GM13976 (cell line): Measurements from ENCODE around the gene ARMC6.
A peak's percentile ranks its signal among the peaks of the same experiment; 100 is the strongest.

ENCODE experiments used
- DNase-seq: peaks from one replicate; pipeline ENCODE4 v3.0.0; 2012; ENCODE audit warnings: low spot score
- in situ Hi-C: fragments of 300-500 bp; cut with MboI; formaldehyde crosslinking; loops from one replicate; pipeline ENCODE4 v1.12.0; 2022; ENCODE audit warnings: low sequenced_read_pairs, mixed read lengths, inconsistent platforms; ENCODE audit not compliant: unreplicated experiment
- TF ChIP-seq, protein P1 (sequence below): IDR thresholded peaks from 2 replicates; pipeline ENCODE4 v1.5.1; 2012; ENCODE audit warnings: borderline replicate concordance, mild to moderate bottlenecking; ENCODE audit not compliant: insufficient read depth; ENCODE audit errors: extremely low read depth, missing control alignments, control extremely low read depth

The ARMC6 gene

GRCh38 chr19:19027228-19027627 is 6.2 kb upstream of the ARMC6 start:
- in situ Hi-C loops, result no loop called here
- no peak for DNase-seq
- TF ChIP-seq, protein P1, sequence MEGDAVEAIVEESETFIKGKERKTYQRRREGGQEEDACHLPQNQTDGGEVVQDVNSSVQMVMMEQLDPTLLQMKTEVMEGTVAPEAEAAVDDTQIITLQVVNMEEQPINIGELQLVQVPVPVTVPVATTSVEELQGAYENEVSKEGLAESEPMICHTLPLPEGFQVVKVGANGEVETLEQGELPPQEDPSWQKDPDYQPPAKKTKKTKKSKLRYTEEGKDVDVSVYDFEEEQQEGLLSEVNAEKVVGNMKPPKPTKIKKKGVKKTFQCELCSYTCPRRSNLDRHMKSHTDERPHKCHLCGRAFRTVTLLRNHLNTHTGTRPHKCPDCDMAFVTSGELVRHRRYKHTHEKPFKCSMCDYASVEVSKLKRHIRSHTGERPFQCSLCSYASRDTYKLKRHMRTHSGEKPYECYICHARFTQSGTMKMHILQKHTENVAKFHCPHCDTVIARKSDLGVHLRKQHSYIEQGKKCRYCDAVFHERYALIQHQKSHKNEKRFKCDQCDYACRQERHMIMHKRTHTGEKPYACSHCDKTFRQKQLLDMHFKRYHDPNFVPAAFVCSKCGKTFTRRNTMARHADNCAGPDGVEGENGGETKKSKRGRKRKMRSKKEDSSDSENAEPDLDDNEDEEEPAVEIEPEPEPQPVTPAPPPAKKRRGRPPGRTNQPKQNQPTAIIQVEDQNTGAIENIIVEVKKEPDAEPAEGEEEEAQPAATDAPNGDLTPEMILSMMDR, result no peak

- no peak for DNase-seq
- TF ChIP-seq, protein P1, result no peak
- in situ Hi-C loops, result no loop called here
Measured at GRCh38 chr19:19028526-19028925, 4.9 kb upstream of the ARMC6 start.

- DNase-seq, result no peak
- TF ChIP-seq, protein P1, result no peak
- in situ Hi-C loops, result no loop called here
Measured at GRCh38 chr19:19031891-19032290, 1.5 kb upstream of the ARMC6 start.

GRCh38 chr19:19032420-19033175 is 805 bp upstream of the ARMC6 start:
- peak; percentile 95 for DNase-seq
- in situ Hi-C loops, result no loop called here
- TF ChIP-seq, protein P1, result no peak

DNA sequence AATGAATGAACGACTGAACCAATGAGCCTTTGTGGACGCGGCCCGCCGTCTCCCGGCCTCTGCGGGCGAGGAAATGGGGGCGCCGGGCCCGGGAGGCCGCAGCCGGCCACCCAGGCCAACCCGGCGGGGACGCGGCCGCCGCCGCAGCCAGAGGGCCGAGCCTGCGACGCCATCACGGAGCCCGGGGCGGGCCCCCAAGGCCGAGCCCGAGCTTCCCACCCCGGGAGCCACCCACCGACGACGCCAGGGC is 302 bp upstream of the ARMC6 start:
- in situ Hi-C loops, result no loop called here
- DNase-seq, result no peak
- TF ChIP-seq, protein P1, result no peak

- TF ChIP-seq, protein P1, result no peak
- in situ Hi-C loops, result no loop called here
Measured at GRCh38 chr19:19034204-19034624, 811 bp downstream of the ARMC6 start.

More at GRCh38 chr19:19034204-19034624, 811 bp downstream of the ARMC6 start:
- DNase-seq, result peak; percentile 87
